HepG2 (cell line): ENCODE results near the gene CAMK2D. TPM values are rescaled to one million over a fixed set of nuclear protein-coding genes. Genes with fewer than 3 reads are reported as not detected.

Source experiments
- ARID4A ChIP-seq: sonication (generic); formaldehyde crosslinking; IDR thresholded peaks from 2 replicates; pipeline ENCODE4 v1.5.0; 2020; ENCODE audit warnings: mild to moderate bottlenecking, missing genetic modification reagents, borderline replicate concordance
- E2F2 ChIP-seq: sonication (generic); formaldehyde crosslinking; IDR thresholded peaks from 2 replicates; pipeline ENCODE4 v1.4.0; 2020; ENCODE audit warnings: missing genetic modification reagents, borderline replicate concordance
- HDAC1 ChIP-seq: sonication (generic); formaldehyde crosslinking; IDR thresholded peaks from 2 replicates; pipeline ENCODE4 v1.5.1; 2020; ENCODE audit warnings: mild to moderate bottlenecking, missing genetic modification reagents
- IRF9 ChIP-seq: sonication (generic); formaldehyde crosslinking; IDR thresholded peaks from 2 replicates; pipeline ENCODE4 v1.8.0; 2022; ENCODE audit warnings: missing genetic modification reagents, mild to moderate bottlenecking, borderline replicate concordance
- MIER2 ChIP-seq: IDR thresholded peaks from 2 replicates; pipeline ENCODE4 v1.6.1; 2016; ENCODE audit warnings: missing biosample characterization, missing genetic modification reagents
- NFAT5 ChIP-seq: sonication (generic); formaldehyde crosslinking; IDR thresholded peaks from 2 replicates; pipeline ENCODE4 v1.4.0; 2020; ENCODE audit warnings: missing genetic modification reagents
- PTBP1 ChIP-seq: fragments of 200-400 bp; formaldehyde crosslinking; IDR thresholded peaks from 2 replicates; pipeline ENCODE4 v1.6.1; 2018; ENCODE audit warnings: low read length, low read depth; ENCODE audit not compliant: poor library complexity, severe bottlenecking
- SALL2 ChIP-seq: sonication (generic); formaldehyde crosslinking; IDR thresholded peaks from 2 replicates; pipeline ENCODE4 v1.8.1; 2023; ENCODE audit warnings: mild to moderate bottlenecking, missing genetic modification reagents, inconsistent platforms
- UBTF ChIP-seq: sonication (generic); formaldehyde crosslinking; IDR thresholded peaks from 2 replicates; pipeline ENCODE4 v1.4.0; 2020; ENCODE audit warnings: mild to moderate bottlenecking, missing genetic modification reagents
- ZFP1 ChIP-seq: IDR thresholded peaks from 2 replicates; pipeline ENCODE4 v1.6.1; 2016
- ZNF12 ChIP-seq: sonication (generic); formaldehyde crosslinking; IDR thresholded peaks from 2 replicates; pipeline ENCODE4 v1.5.0; 2020; ENCODE audit warnings: missing genetic modification reagents
- ZNF691 ChIP-seq: sonication (generic); formaldehyde crosslinking; IDR thresholded peaks from 2 replicates; pipeline ENCODE4 v1.4.0; 2020; ENCODE audit warnings: missing genetic modification reagents, low read depth, mild to moderate bottlenecking, borderline replicate concordance
- ZNF747 ChIP-seq: sonication (generic); formaldehyde crosslinking; IDR thresholded peaks from 2 replicates; pipeline ENCODE4 v1.8.1; 2023; ENCODE audit warnings: missing genetic modification reagents, mild to moderate bottlenecking, borderline replicate concordance
- polyA plus RNA-seq, 8 experiments: library from polyadenylated mRNA; depleted of rRNA in 3 of 8; stranded (reverse) in 7 of 8; unstranded in 1 of 8; fragments of >200 nt; fragmentation: Illumina TruSeq in 4 of 8; extraction: Trizol in 4 of 8; gene quantifications; 2 replicates each; pipeline versions ENCODE4 v1.2.1 to v1.2.3, GENCODE V29; 2011 to 2016; ENCODE audit warnings: low read depth in 4 of 8, missing spikeins in 1 of 8, mixed read lengths in 1 of 8; ENCODE audit not compliant: insufficient read depth in 1 of 8
- total RNA-seq, 5 experiments: library from RNA; depleted of rRNA; stranded (reverse); fragments of >200 nt; fragmentation: Illumina TruSeq; extraction: Trizol; gene quantifications; 2 replicates each; pipeline ENCODE4 v1.2.3, GENCODE V29; 2016; ENCODE audit warnings: low read depth in 1 of 5

The CAMK2D gene
- total and polyA plus RNA-seq, 2 of the 13 experiments (the other 11 are each of a cell fraction or from before 2014, with no cell fraction given): 18.0 to 65.4 TPM

- TF ChIP-seq NFAT5 (CRISPR knock-in tag) (no peak), ZNF12 (no peak), MIER2 (CRISPR knock-in tag) (no peak), E2F2 (CRISPR knock-in tag) (no peak), SALL2 (CRISPR knock-in tag) (no peak), UBTF (CRISPR knock-in tag) (peak; percentile 33), ZNF691 (CRISPR knock-in tag) (0 out of 2 replicates have a peak, but pooled peaks have one; percentile 24), IRF9 (no peak), ARID4A (peak; percentile 47; the same call in 1 of the 2 replicates), ZFP1 (CRISPR knock-in tag) (no peak), ZNF747 (CRISPR knock-in tag) (peak; percentile 48; the same call in 1 of the 2 replicates), HDAC1 (CRISPR knock-in tag) (peak; percentile 59; the same call in 1 of the 2 replicates), PTBP1 (no peak)
Observed at GRCh38 chr4:113761620-113762185, at the start of gene CAMK2D (continued).
